Measurements from ENCODE around the gene LRTM2. TPM values are rescaled to one million over a fixed set of nuclear protein-coding genes. Genes with fewer than 3 reads are reported as not detected.

The LRTM2 gene
- total RNA-seq, 1 donor from 2014 or later = not detected

- H3K4me3 ChIP-seq (ENCODE audit: low read depth, low read length) = no peak overlapping the region
- DNase-seq (ENCODE audit: low read depth) = no peak
Measured at GRCh38 chr12:1781772-1782171, 38.6 kb upstream of the LRTM2 start.

GRCh38 chr12:1782215-1782614 is 38.1 kb upstream of the LRTM2 start:
- DNase-seq (ENCODE audit: low read depth) = no peak
- TF ChIP-seq, protein P1, sequence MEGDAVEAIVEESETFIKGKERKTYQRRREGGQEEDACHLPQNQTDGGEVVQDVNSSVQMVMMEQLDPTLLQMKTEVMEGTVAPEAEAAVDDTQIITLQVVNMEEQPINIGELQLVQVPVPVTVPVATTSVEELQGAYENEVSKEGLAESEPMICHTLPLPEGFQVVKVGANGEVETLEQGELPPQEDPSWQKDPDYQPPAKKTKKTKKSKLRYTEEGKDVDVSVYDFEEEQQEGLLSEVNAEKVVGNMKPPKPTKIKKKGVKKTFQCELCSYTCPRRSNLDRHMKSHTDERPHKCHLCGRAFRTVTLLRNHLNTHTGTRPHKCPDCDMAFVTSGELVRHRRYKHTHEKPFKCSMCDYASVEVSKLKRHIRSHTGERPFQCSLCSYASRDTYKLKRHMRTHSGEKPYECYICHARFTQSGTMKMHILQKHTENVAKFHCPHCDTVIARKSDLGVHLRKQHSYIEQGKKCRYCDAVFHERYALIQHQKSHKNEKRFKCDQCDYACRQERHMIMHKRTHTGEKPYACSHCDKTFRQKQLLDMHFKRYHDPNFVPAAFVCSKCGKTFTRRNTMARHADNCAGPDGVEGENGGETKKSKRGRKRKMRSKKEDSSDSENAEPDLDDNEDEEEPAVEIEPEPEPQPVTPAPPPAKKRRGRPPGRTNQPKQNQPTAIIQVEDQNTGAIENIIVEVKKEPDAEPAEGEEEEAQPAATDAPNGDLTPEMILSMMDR (conservative IDR thresholded peaks at IDR 0.05; ENCODE audit: low read depth, low read length) = no peak
- H3K4me3 ChIP-seq (ENCODE audit: low read depth, low read length) = no peak overlapping the region

More at GRCh38 chr12:1781772-1782171, 38.6 kb upstream of the LRTM2 start:
- TF ChIP-seq, protein P1 (conservative IDR thresholded peaks at IDR 0.05; ENCODE audit: low read depth, low read length) = no peak

GRCh38 chr12:1787714-1788113 is 32.7 kb upstream of the LRTM2 start:
- TF ChIP-seq, protein P1 (conservative IDR thresholded peaks at IDR 0.05; ENCODE audit: low read depth, low read length) = no peak
- no peak for DNase-seq (ENCODE audit: low read depth)
- no peak overlapping the region for H3K4me3 ChIP-seq (ENCODE audit: low read depth, low read length)

- TF ChIP-seq, protein P1 (conservative IDR thresholded peaks at IDR 0.05; ENCODE audit: low read depth, low read length) = no peak
- DNase-seq (ENCODE audit: low read depth) = no peak
- H3K4me3 ChIP-seq (ENCODE audit: low read depth, low read length) = no peak overlapping the region
Measured at GRCh38 chr12:1790444-1790843, 29.9 kb upstream of the LRTM2 start.

DNA sequence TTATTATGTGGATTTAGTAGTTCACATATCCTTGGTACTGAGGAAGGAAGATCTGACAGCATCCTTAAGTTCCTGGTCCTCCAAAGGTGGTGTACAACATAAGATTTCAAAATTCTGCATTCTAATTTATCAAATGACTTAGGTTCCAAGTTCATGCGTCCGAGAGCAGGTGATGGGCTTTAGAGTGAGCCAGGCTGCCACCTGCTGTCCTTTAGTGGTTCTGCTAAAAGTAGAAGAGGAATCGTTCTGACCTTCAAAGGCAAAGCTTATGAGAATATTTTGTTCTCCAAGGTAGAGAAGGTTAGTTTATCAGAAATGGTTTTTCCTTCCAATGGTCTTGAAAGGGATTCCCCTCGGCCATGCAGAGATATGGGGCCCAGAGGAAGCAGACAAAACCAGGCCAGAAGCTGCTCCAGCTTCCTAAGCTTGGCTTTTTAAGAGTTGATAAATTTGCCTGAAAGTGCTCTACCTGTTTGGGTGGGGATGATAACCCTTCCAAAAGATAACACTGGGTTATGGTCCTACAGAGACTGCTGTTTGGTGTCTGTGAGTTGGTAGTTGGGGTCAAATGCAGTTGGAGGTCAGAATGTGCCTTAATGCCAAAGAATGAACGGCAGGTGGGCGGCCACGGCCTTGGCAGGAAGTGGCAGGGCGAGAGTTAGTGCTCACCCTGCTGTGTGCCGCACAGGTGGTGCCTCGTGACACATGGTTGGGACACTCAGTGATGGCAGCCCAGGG is 29.1 kb upstream of the LRTM2 start:
- DNase-seq (ENCODE audit: low read depth) = no peak

GRCh38 chr12:1792406-1792805 is 28.0 kb upstream of the LRTM2 start:
- DNase-seq (ENCODE audit: low read depth) = no peak
- H3K4me3 ChIP-seq (ENCODE audit: low read depth, low read length) = no peak overlapping the region
- TF ChIP-seq, protein P1 (conservative IDR thresholded peaks at IDR 0.05; ENCODE audit: low read depth, low read length) = no peak

More for the DNA sequence above, 29.1 kb upstream of the LRTM2 start:
- TF ChIP-seq, protein P1 (conservative IDR thresholded peaks at IDR 0.05; ENCODE audit: low read depth, low read length) = peak; percentile 91
- H3K4me3 ChIP-seq (ENCODE audit: low read depth, low read length) = no peak overlapping the region

All from epithelial cell of proximal tubule (primary cell).